ENCODE results near the gene RNASEH1.

RNASEH1 gene

GRCh38 chr2:3558205-3559014 lies at the start of gene RNASEH1:
RNASEH1 (minus strand) TSS chr2:3558333; CDS start chr2:3558260, 73 bp downstream.
- DNase-seq (ENCODE audit: low spot score): peak; percentile 100
- TF ChIP-seq CTCF (IDR thresholded peaks at IDR 0.05; ENCODE audit: extremely low read depth, missing control alignments): no peak

GRCh38 chr2:3606370-3607201 lies 48.5 kb upstream of the RNASEH1 start:
- no peak for DNase-seq (ENCODE audit: low spot score)
- no peak for TF ChIP-seq CTCF (IDR thresholded peaks at IDR 0.05; ENCODE audit: extremely low read depth, missing control alignments)

GRCh38 chr2:3606028-3606369 lies 47.9 kb upstream of the RNASEH1 start:
- no peak for DNase-seq (ENCODE audit: low spot score)
- no peak for TF ChIP-seq CTCF (IDR thresholded peaks at IDR 0.05; ENCODE audit: extremely low read depth, missing control alignments)

- TF ChIP-seq CTCF (IDR thresholded peaks at IDR 0.05; ENCODE audit: extremely low read depth, missing control alignments): no peak
- peak; percentile 79 for DNase-seq (ENCODE audit: low spot score)
Observed at GRCh38 chr2:3604991-3605961, 47.1 kb upstream of the RNASEH1 start.

GRCh38 chr2:3604207-3604877 lies 46.2 kb upstream of the RNASEH1 start:
- no peak for TF ChIP-seq CTCF (IDR thresholded peaks at IDR 0.05; ENCODE audit: extremely low read depth, missing control alignments)

GRCh38 chr2:3603536-3604206 lies 45.5 kb upstream of the RNASEH1 start:
- DNase-seq (ENCODE audit: low spot score): no peak
- no peak for TF ChIP-seq CTCF (IDR thresholded peaks at IDR 0.05; ENCODE audit: extremely low read depth, missing control alignments)

More at GRCh38 chr2:3604207-3604877, 46.2 kb upstream of the RNASEH1 start:
- DNase-seq (ENCODE audit: low spot score): no peak

Measured in GM20000 (cell line).